Right lung (tissue), 5 donors: ENCODE measurements around the gene SPAG17. TPM values are rescaled to one million over a fixed set of nuclear protein-coding genes. Genes with fewer than 3 reads are reported as not detected.

ENCODE experiments used
- DNase-seq, 2 donors: peaks; one replicate each; pipeline ENCODE4 v3.0.0-alpha.2; 2013
- polyA plus RNA-seq, 5 donors: library from polyadenylated mRNA; unstranded; fragments of 120-200 nt; gene quantifications; one replicate each; pipeline versions ENCODE4 v1.2.1 to v1.2.3, GENCODE V29; 2013; ENCODE audit warnings: inconsistent platforms in 1 of 5, low replicate concordance in 1 of 5; ENCODE audit not compliant: insufficient read length in 5 of 5, insufficient read depth in 1 of 5

Gene SPAG17
- polyA plus RNA-seq, 5 donors: 5.2 to 18.6 (median 13.0) TPM

DNA sequence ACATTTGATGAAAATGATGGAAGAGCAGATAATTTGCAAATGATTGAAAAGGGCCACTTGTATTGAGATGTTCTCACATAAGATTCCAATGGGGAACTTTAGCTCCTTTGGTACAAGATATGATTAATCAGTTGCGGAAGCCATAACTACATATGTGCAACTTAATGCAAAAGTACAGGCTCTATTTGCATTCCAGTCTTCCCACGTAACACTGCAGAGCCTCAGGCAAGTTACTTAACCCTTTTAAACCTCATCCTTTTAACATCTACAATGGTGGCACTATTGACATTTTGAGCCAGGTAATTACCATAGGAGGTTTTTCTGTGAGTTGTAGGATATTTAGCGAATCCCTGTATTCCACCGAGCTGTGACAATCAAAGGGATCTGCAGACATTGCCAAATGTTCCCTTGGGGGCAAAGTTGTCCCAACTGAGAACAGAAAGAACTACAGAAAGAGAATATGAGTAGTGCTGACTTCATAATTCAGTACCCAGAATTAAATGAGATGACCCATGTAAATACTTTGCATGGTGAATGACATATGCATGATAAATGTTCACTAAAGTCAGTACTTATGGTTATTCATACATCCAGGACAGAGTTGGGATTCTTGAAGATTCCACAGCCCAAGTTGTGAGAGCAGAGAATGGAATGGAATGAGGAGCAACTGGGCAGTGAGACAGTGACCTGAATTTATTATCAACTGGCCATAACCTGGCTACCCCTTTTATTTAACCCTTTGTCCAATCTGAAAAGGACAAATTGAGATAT lies 62.6 kb downstream of the SPAG17 start:
- no peak for DNase-seq

DNA sequence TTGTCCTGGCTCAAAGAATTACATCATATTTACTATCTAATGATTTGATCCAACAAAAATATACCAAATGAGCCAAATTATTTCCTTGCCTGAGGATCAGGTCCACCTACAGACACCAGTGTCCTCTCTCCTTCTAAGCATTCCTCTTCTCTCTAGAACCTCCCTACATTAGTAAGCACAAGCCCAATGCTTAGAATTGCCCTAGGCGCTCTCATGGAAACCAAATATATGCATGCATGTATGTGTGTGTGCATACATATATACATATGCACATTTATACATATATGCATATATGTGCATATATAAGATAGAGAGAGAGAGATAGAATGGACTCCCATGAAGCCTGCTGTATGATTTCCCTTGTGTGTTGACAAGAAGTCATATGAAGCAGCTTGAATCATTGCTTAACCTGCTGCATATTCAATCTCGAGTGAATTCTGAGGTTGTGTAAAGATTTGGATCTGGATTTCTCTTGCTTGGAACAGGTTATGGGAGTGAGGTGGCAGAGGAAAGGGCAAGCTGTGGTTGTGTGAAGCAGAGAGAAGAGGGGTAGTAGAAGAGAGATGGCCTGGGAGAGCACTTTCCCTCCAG lies 66.1 kb downstream of the SPAG17 start:
- DNase-seq: no peak

GRCh38 chr1:118118469-118118868 lies 66.6 kb downstream of the SPAG17 start:
- no peak for DNase-seq

GRCh38 chr1:118117521-118117920 lies 67.5 kb downstream of the SPAG17 start:
- DNase-seq: no peak

DNA sequence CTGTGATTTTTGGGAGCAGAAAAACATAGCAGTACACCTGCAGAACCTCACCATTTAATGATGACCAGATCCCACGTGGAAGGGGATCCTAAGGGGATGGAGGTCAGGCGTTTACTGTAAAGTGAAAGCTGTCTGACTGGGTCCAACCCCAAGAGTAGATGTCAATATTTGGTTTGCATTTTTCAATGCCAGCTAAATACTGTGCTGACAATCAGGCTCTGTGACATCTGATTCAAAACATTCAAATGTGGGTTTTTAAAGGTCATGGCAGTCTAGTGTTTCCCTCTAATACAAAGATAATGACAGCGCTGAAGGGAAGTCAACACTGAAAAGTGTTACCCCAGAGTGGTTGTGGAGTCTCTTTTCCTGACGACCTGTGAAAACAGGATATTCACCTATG lies 68.1 kb downstream of the SPAG17 start:
- no peak for DNase-seq

- DNase-seq: no peak
These were observed 68.6 kb downstream of the SPAG17 start for GRCh38 chr1:118116401-118116800.

- DNase-seq: no peak
These were observed 69.3 kb downstream of the SPAG17 start for GRCh38 chr1:118115567-118116295.

- DNase-seq: no peak
These were observed 71.8 kb downstream of the SPAG17 start for GRCh38 chr1:118113261-118113660.

DNA sequence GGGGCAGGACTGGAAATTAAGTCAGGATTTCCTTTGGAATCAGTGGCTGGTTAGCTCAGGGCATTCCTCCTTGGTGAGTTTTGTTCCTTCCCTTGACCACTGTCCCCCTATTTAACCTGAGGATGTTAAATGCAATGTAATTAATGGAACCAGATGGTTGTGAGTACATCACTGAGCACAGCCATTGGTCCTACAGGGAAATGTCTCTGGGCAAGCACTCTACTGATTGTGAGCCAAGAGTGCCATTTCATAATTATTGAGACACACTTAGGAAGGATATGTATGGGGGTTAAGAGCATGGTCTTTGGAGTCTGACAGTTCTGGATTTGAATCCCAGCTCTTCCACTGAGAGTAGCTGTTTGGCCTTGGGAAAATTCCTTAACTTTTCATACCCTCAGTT lies 74.4 kb downstream of the SPAG17 start:
- no peak for DNase-seq

- DNase-seq: no peak
These were observed 80.1 kb downstream of the SPAG17 start for GRCh38 chr1:118104951-118105350.

DNA sequence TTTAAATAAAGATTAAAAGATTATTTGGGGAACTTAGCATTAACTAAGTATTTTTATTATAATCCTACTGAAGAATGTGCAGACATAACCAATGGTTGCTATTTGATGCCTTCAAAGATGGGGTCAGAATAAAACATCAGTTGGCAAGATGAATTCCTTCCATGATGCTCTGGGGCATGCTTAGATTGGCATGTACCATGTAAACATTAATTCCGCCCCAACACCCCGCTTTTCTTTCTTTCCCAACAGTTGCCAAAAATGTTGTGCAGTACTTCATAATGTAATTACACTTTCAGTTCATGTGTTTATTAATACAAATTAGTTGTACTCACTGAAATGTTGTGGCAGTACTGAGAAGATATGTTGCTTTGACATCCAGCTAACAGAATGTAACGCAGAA lies 82.6 kb downstream of the SPAG17 start:
- no peak for DNase-seq

DNA sequence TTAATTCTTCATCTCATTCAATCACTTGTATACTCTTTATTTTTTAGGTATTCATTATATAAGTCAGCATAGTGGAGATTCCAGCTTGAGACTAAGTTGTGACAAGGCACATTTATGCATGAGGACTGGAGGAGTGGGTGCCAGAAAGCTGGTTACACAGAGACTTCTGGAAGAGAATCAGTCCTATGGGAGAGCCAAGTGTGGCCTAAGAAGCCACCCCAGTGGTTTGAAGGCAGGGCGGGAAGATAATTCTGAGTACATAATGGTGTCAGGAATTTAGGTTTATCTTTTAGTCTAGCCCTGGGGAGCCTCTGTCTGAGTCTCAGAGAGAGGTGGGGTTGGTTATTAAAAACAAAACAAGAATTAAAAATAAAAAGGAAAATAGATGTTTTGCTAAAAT lies 83.0 kb downstream of the SPAG17 start:
- DNase-seq: no peak

GRCh38 chr1:118101515-118101844 lies 83.5 kb downstream of the SPAG17 start:
- DNase-seq: no peak

- DNase-seq: no peak
These were observed 84.1 kb downstream of the SPAG17 start for GRCh38 chr1:118100686-118101514.

GRCh38 chr1:118099686-118100085 lies 85.3 kb downstream of the SPAG17 start:
- no peak for DNase-seq

- DNase-seq: no peak
These were observed 87.2 kb downstream of the SPAG17 start for GRCh38 chr1:118097622-118098348.

DNA sequence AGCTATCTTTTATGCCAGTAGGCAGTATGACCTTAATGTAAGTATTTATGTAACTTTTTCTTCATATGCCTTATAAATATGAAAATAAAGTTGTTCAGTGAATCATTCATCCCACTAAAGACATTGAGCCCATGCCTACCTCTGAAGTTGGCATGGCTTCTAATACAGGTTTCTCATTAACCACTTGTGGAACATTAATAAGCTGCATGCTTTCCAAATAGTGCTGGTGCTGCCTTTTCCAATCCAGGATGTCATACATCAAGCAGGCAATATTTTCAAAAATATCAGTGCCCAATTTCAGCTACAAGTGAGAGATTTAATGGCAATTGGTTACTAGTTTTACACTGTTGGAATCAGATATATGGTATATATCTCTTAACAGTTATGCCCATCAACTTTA lies 92.0 kb downstream of the SPAG17 start:
- DNase-seq: no peak

DNA sequence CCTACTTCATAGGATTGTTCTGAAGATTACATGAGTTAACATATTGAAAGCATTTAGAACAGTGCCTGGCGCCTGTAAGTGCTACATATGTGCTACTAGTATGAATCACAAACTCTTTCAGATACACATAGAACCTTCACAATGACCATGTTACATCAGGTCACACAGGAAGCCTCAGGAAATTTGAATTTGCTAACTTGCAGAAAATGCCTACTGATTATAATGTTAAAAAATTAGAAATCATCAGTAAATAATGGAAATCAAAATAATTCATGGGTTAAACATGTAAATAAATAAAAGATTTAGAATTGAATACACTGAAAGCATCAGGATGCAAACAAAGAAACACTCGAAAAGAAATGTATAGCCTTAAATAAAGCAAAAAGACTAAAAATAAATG lies 94.9 kb downstream of the SPAG17 start:
- DNase-seq: no peak

DNA sequence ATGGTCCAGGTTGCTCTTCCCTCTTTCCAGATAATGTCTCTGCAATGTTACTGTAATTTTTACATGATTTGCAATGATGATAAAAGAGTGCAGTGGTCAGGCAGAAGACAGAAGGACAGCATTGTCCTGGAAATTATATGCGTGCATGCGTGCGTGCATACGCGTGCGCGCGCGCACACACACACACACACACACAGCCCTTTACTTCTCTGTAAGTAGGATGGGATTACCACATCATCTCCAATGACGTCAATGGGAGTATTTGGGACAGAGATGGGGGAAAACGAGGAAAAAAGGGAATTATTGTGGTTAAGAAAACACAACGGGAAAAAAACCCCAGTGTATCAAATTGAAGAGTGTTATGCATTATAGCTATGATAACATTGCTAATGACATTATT lies 99.7 kb downstream of the SPAG17 start:
- no peak for DNase-seq

GRCh38 chr1:118084400-118084799 lies 100.6 kb downstream of the SPAG17 start:
- DNase-seq: no peak

- DNase-seq: no peak
These were observed 102.0 kb downstream of the SPAG17 start for GRCh38 chr1:118082984-118083383.

DNA sequence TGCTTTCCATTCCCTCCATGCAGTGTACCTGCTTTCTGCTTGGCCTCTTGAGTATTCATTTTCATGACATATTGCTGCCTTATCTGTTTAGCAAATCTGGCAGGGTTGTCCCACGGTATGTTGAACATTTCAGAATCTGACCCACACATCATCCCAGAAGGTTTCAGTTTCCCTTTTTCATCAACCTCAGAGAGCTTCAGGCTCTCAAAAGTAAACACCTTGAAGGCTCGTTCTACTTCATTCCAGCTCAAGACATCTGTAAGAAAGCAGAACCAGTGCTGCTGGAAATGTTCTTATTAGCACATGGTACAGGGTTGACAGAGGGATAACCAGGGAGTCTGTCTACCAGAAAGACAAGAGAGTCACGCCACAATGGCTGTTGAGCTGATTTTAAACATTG lies 103.6 kb downstream of the SPAG17 start:
- no peak for DNase-seq
